Testis (tissue), 2 donors: ENCODE results near the gene MAP2K3.

Experiments
- POLR2A ChIP-seq: fragments of 450-650 bp; IDR thresholded peaks from one replicate; pipeline ENCODE4 v1.6.1; 2017; ENCODE audit warnings: antibody characterized with exemption, mild to moderate bottlenecking, moderate library complexity
- TF ChIP-seq, protein P1 (sequence below), 3 experiments: fragments of 450-650 bp in 2 of 3; fragments of 200-600 bp in 1 of 3; sonication (generic) in 1 of 3; IDR thresholded peaks; one replicate each; pipeline ENCODE4 v1.5.1; 2016 to 2019; ENCODE audit warnings: antibody characterized with exemption in 3 of 3, mild to moderate bottlenecking in 2 of 3, moderate library complexity in 1 of 3

- TF ChIP-seq, protein P1, sequence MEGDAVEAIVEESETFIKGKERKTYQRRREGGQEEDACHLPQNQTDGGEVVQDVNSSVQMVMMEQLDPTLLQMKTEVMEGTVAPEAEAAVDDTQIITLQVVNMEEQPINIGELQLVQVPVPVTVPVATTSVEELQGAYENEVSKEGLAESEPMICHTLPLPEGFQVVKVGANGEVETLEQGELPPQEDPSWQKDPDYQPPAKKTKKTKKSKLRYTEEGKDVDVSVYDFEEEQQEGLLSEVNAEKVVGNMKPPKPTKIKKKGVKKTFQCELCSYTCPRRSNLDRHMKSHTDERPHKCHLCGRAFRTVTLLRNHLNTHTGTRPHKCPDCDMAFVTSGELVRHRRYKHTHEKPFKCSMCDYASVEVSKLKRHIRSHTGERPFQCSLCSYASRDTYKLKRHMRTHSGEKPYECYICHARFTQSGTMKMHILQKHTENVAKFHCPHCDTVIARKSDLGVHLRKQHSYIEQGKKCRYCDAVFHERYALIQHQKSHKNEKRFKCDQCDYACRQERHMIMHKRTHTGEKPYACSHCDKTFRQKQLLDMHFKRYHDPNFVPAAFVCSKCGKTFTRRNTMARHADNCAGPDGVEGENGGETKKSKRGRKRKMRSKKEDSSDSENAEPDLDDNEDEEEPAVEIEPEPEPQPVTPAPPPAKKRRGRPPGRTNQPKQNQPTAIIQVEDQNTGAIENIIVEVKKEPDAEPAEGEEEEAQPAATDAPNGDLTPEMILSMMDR (IDR thresholded peaks at IDR 0.05): no peak
- TF ChIP-seq POLR2A: no peak
These were observed 4.1 kb downstream of the MAP2K3 start for GRCh38 chr17:21288571-21289017.
